GM12878 (cell line): ENCODE data around the gene ZKSCAN5. TPM values are rescaled to one million over a fixed set of nuclear protein-coding genes. Genes with fewer than 3 reads are reported as not detected.

Source experiments
- ATAC-seq: fragments of 200-7000 bp; cut with Tn5 transposase; 3 replicates; pipeline ENCODE4 v1.9.1; 2020; ENCODE audit warnings: mild to moderate bottlenecking, moderate library complexity
- BruUV-seq: library from RNA; stranded (reverse); fragments of 400-500 nt; replicated peaks from 2 replicates; lab custom pipeline; 2021; lab: Mats Ljungman, UMichigan
- CTCF ChIA-PET: fragments of 300-600 bp; sonication (Branson Sonifier 250); formaldehyde crosslinking; extraction: SDS; loops from one replicate; lab custom pipeline; 2021; ENCODE audit warnings: inconsistent platforms; lab: Yijun Ruan, JAX
- POLR2A ChIA-PET: fragments of 350-600 bp; formaldehyde crosslinking; extraction: SDS; loops from one replicate; lab custom pipeline; 2021; ENCODE audit warnings: inconsistent platforms; lab: Charles Lee
- RAD21 ChIA-PET: fragments of 300-600 bp; sonication (Branson Sonifier 250); formaldehyde crosslinking; loops from one replicate; lab custom pipeline; 2023; ENCODE audit warnings: antibody characterized with exemption; ENCODE audit not compliant: unreplicated experiment; lab: Charles Lee
- SMC1A ChIA-PET: fragments of 300-600 bp; sonication (Branson Sonifier 250); formaldehyde crosslinking; loops from one replicate; lab custom pipeline; 2023; ENCODE audit not compliant: unreplicated experiment, uncharacterized antibody; lab: Charles Lee
- DNase-seq: peaks from one replicate; pipeline ENCODE4 v3.0.0-alpha.2; 2011; ENCODE audit warnings: low read depth, low spot score
- FAIRE-seq: peaks from 3 replicates; lab custom pipeline; 2011; peaks lifted over from hg19 to GRCh38; lab: Jason Lieb, UNC
- H2AFZ ChIP-seq: 2 replicates; pipeline ENCODE4 v1.6.0; 2011; ENCODE audit warnings: low read depth, low read length, control low read depth; ENCODE audit not compliant: control insufficient read depth
- H3K27ac ChIP-seq: 2 replicates; pipeline ENCODE4 v1.5.1; 2011; ENCODE audit warnings: control low read depth; ENCODE audit not compliant: control insufficient read depth, insufficient read depth
- H3K27me3 ChIP-seq, 2 experiments: replicated peaks in 1 of 2; 2 replicates each; pipeline versions ENCODE4 v1.6.0 to v1.6.1; 2011; ENCODE audit warnings: low read length in 1 of 2; ENCODE audit not compliant: control insufficient read depth in 2 of 2, insufficient read depth in 2 of 2
- H3K36me3 ChIP-seq, 2 experiments: 2 replicates each; pipeline ENCODE4 v1.5.1; 2011; ENCODE audit warnings: low read length in 1 of 2; ENCODE audit not compliant: control insufficient read depth in 2 of 2, insufficient read depth in 2 of 2
- H3K4me1 ChIP-seq: 2 replicates; pipeline ENCODE4 v1.6.1; 2011; ENCODE audit warnings: mild to moderate bottlenecking, low read length, moderate library complexity, mixed read lengths; ENCODE audit not compliant: control insufficient read depth, insufficient read depth
- H3K4me2 ChIP-seq: 2 replicates; pipeline ENCODE4 v1.6.0; 2011; ENCODE audit warnings: control low read depth; ENCODE audit not compliant: control insufficient read depth, insufficient read depth
- H3K4me3 ChIP-seq: fragments of 200-600 bp; sonication (generic); 2 replicates; pipeline ENCODE4 v1.5.1; 2016
- H3K79me2 ChIP-seq: 2 replicates; pipeline ENCODE4 v1.6.0; 2011; ENCODE audit warnings: low read length; ENCODE audit not compliant: control insufficient read depth, insufficient read depth
- H3K9ac ChIP-seq: 2 replicates; pipeline ENCODE4 v1.8.0; 2011; ENCODE audit warnings: low read length, control low read depth, mixed read lengths; ENCODE audit not compliant: control insufficient read depth, insufficient read depth
- H3K9me3 ChIP-seq: replicated peaks from 3 replicates; pipeline ENCODE4 v1.5.1; 2011; ENCODE audit warnings: mild to moderate bottlenecking, low read length; ENCODE audit not compliant: control insufficient read depth, insufficient read depth
- H4K20me1 ChIP-seq: 2 replicates; pipeline ENCODE4 v1.6.0; 2011; ENCODE audit not compliant: control insufficient read depth, insufficient read depth
- HDAC6 ChIP-seq: fragments of 200-600 bp; sonication (generic); IDR thresholded peaks from one replicate; pipeline ENCODE4 v1.8.0; 2017; ENCODE audit warnings: antibody characterized with exemption; ENCODE audit not compliant: unreplicated experiment
- KAT2A ChIP-seq: conservative IDR thresholded peaks from 2 replicates; pipeline ENCODE4 v1.6.1; 2011; ENCODE audit warnings: low read depth, low read length; ENCODE audit not compliant: control insufficient read depth
- MTA2 ChIP-seq: fragments of 450-650 bp; IDR thresholded peaks from 2 replicates; pipeline ENCODE4 v1.6.1; 2016; ENCODE audit warnings: low read depth, mild to moderate bottlenecking, moderate library complexity
- NFIC ChIP-seq: IDR thresholded peaks from 2 replicates; pipeline ENCODE4 v1.6.1; 2012; ENCODE audit warnings: low read depth, mild to moderate bottlenecking, inconsistent platforms, low read length, moderate library complexity
- POLR2A ChIP-seq: IDR thresholded peaks from 2 replicates; pipeline ENCODE4 v1.6.1; 2011; ENCODE audit warnings: low read depth, mild to moderate bottlenecking, low read length
- SMC3 ChIP-seq: IDR thresholded peaks from 2 replicates; pipeline ENCODE4 v1.6.1; 2011; ENCODE audit warnings: low read length, improper control_type of control experiment, borderline replicate concordance
- TCF12 ChIP-seq: IDR thresholded peaks from 2 replicates; pipeline ENCODE4 v1.6.1; 2011; ENCODE audit warnings: low read depth, mild to moderate bottlenecking, low read length
- ZNF24 ChIP-seq: fragments of 450-650 bp; IDR thresholded peaks from 2 replicates; pipeline ENCODE4 v1.6.1; 2017; ENCODE audit warnings: antibody characterized with exemption, mild to moderate bottlenecking
- ZNF384 ChIP-seq: IDR thresholded peaks from 2 replicates; pipeline ENCODE4 v1.6.1; 2012; ENCODE audit warnings: low read depth, mild to moderate bottlenecking, low read length, improper control_type of control experiment, borderline replicate concordance
- WGBS: methylation state at CpG from one replicate; pipeline ENCODE4 v1.1.6; 2016; ENCODE audit warnings: low lambda C conversion rate; ENCODE audit not compliant: insufficient replicate concordance, insufficient coverage; ENCODE audit errors: missing lambda C conversion rate; 5-methylcytosine and 5-hydroxymethylcytosine counted together
- in situ Hi-C: fragments of 300-500 bp; cut with MboI; formaldehyde crosslinking; loops from 9 replicates; pipeline ENCODE4 v1.14.3; 2018; ENCODE audit warnings: mixed read lengths
- intact Hi-C: fragments of 100-400 bp; cut with micrococcal nuclease; formaldehyde crosslinking; loops from one replicate; pipeline ENCODE4 v1.14.2; 2022; ENCODE audit not compliant: unreplicated experiment
- polyA plus RNA-seq, 11 experiments: library from polyadenylated mRNA; depleted of rRNA in 4 of 11; unstranded in 6 of 11; stranded (reverse) in 5 of 11; fragments of >200 nt; fragmentation: Nextera tagmentation in 4 of 11; fragmentation: Illumina TruSeq in 1 of 11; extraction: Ambion mirVana in 4 of 11; extraction: Trizol in 1 of 11; gene quantifications; 1 replicate in 1 of 11; 2 replicates in 10 of 11; pipeline versions ENCODE4 v1.2.1 to v1.2.3, GENCODE V29; 2011 to 2016; ENCODE audit warnings: inconsistent platforms in 2 of 11, missing spikeins in 2 of 11, low read depth in 1 of 11
- total RNA-seq, 4 experiments: library from RNA; depleted of rRNA in 3 of 4; stranded (reverse); fragments of >200 nt in 3 of 4; fragmentation: Illumina TruSeq in 1 of 4; extraction: Trizol in 1 of 4; gene quantifications; 2 replicates each; pipeline versions ENCODE4 v1.2.1 to v1.2.3, GENCODE V29; 2013 to 2021
- TF ChIP-seq, protein P1 (sequence below): fragments of 450-650 bp; IDR thresholded peaks from 2 replicates; pipeline ENCODE4 v1.6.1; 2017; ENCODE audit warnings: low read depth, mild to moderate bottlenecking, moderate library complexity
- TF ChIP-seq, protein P2 (sequence below): fragments of 450-650 bp; IDR thresholded peaks from 2 replicates; pipeline ENCODE4 v1.6.1; 2016; ENCODE audit warnings: mild to moderate bottlenecking, moderate library complexity, borderline replicate concordance

The ZKSCAN5 gene
- total and polyA plus RNA-seq, 10 of the 15 experiments (the other 5 are each of a cell fraction or from before 2014, with no cell fraction given) = 2.5 to 10.1 (median 7.7) TPM

GRCh38 chr7:99561737-99562051, 57.2 kb downstream of the ZKSCAN5 start:
- WGBS = 94% methylated on average over 2 of the region's 2 CpGs
- 0 out of 2 replicates have a peak, but pooled peaks cover 2% of the 10 kb centered on the region for H4K20me1 ChIP-seq
- H3K9me3 ChIP-seq = no peaks in the 10 kb centered on the region
- peaks cover 44% of the 10 kb centered on the region for H3K79me2 ChIP-seq
- ChIA-PET POLR2A (no interaction called here), RAD21 (no interaction called here), SMC1A (interaction anchor here (1.4 kb wide), 1 partner anchor 54 kb away, joined by 4 read pairs; the partner anchor contains the start of gene ZSCAN25), CTCF (interaction anchor here (0.6 kb wide), 1 partner anchor 21 kb away, joined by 3 read pairs; no protein-coding TSS in a partner anchor)
- ATAC-seq (no peak), DNase-seq (no peak), FAIRE-seq (no peak)
- intact Hi-C loops = no loop called here
- no peaks in the 10 kb centered on the region for H3K27me3 ChIP-seq
- no TSS peak for BruUV-seq
- peaks cover 9 to 15% of the 10 kb centered on the region in 2 experiments for H3K36me3 ChIP-seq
- H3K27ac ChIP-seq = no peak overlapping the region
- H3K4me3 ChIP-seq = no peak overlapping the region
- in situ Hi-C loops = no loop called here
- TF ChIP-seq POLR2A (0 out of 2 replicates have a peak, but pooled peaks have one; percentile 29), MTA2 (no peak)
- no peak overlapping the region for H2AFZ ChIP-seq
- no peak overlapping the region for H3K9ac ChIP-seq
- H3K4me1 ChIP-seq = no peaks in the 10 kb centered on the region
- H3K4me2 ChIP-seq = no peak overlapping the region

GRCh38 chr7:99562114-99562784, 57.8 kb downstream of the ZKSCAN5 start:
- RAD21 ChIA-PET = no interaction called here
- FAIRE-seq = no peak
- TF ChIP-seq TCF12 = no peak
- TF ChIP-seq HDAC6 = no peak
- TF ChIP-seq, protein P1, sequence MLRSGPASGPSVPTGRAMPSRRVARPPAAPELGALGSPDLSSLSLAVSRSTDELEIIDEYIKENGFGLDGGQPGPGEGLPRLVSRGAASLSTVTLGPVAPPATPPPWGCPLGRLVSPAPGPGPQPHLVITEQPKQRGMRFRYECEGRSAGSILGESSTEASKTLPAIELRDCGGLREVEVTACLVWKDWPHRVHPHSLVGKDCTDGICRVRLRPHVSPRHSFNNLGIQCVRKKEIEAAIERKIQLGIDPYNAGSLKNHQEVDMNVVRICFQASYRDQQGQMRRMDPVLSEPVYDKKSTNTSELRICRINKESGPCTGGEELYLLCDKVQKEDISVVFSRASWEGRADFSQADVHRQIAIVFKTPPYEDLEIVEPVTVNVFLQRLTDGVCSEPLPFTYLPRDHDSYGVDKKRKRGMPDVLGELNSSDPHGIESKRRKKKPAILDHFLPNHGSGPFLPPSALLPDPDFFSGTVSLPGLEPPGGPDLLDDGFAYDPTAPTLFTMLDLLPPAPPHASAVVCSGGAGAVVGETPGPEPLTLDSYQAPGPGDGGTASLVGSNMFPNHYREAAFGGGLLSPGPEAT = no peak
- TF ChIP-seq ZNF384 = no peak
- TF ChIP-seq, protein P2, sequence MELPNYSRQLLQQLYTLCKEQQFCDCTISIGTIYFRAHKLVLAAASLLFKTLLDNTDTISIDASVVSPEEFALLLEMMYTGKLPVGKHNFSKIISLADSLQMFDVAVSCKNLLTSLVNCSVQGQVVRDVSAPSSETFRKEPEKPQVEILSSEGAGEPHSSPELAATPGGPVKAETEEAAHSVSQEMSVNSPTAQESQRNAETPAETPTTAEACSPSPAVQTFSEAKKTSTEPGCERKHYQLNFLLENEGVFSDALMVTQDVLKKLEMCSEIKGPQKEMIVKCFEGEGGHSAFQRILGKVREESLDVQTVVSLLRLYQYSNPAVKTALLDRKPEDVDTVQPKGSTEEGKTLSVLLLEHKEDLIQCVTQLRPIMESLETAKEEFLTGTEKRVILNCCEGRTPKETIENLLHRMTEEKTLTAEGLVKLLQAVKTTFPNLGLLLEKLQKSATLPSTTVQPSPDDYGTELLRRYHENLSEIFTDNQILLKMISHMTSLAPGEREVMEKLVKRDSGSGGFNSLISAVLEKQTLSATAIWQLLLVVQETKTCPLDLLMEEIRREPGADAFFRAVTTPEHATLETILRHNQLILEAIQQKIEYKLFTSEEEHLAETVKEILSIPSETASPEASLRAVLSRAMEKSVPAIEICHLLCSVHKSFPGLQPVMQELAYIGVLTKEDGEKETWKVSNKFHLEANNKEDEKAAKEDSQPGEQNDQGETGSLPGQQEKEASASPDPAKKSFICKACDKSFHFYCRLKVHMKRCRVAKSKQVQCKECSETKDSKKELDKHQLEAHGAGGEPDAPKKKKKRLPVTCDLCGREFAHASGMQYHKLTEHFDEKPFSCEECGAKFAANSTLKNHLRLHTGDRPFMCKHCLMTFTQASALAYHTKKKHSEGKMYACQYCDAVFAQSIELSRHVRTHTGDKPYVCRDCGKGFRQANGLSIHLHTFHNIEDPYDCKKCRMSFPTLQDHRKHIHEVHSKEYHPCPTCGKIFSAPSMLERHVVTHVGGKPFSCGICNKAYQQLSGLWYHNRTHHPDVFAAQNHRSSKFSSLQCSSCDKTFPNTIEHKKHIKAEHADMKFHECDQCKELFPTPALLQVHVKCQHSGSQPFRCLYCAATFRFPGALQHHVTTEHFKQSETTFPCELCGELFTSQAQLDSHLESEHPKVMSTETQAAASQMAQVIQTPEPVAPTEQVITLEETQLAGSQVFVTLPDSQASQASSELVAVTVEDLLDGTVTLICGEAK = no peak
- no peak for TF ChIP-seq NFIC
- TF ChIP-seq ZNF24 = no peak
- no peak for TF ChIP-seq KAT2A
- TF ChIP-seq SMC3 = no peak

More at GRCh38 chr7:99562114-99562784, 57.8 kb downstream of the ZKSCAN5 start:
- no peak overlapping the region for H3K4me3 ChIP-seq
- no peaks in the 10 kb centered on the region for H3K4me1 ChIP-seq
- ChIA-PET POLR2A (no interaction called here), SMC1A (no interaction called here), CTCF (no interaction called here)
- intact Hi-C loops (no loop called here), in situ Hi-C loops (no loop called here)
- H3K9me3 ChIP-seq = no peaks in the 10 kb centered on the region
- TSS peak; percentile 6 for BruUV-seq
- DNase-seq (no peak), ATAC-seq (no peak)
- no peak overlapping the region for H3K9ac ChIP-seq
- peaks cover 9 to 15% of the 10 kb centered on the region in 2 experiments for H3K36me3 ChIP-seq
- H4K20me1 ChIP-seq = 0 out of 2 replicates have a peak, but pooled peaks cover 2% of the 10 kb centered on the region
- H3K27me3 ChIP-seq = no peaks in the 10 kb centered on the region
- peaks cover 39% of the 10 kb centered on the region for H3K79me2 ChIP-seq
- 84% methylated on average over 9 of the region's 9 CpGs for WGBS
- H2AFZ ChIP-seq = no peak overlapping the region
- no peak overlapping the region for H3K4me2 ChIP-seq
- H3K27ac ChIP-seq = no peak overlapping the region
